Measurements from ENCODE around the gene RAP2A.

The RAP2A gene

GRCh38 chr13:97448503-97449251 is 14.7 kb downstream of the RAP2A start:
- no peak for DNase-seq (ENCODE audit: low read depth)

GRCh38 chr13:97454699-97455098 is 20.7 kb downstream of the RAP2A start:
- DNase-seq (ENCODE audit: low read depth) = no peak

DNA sequence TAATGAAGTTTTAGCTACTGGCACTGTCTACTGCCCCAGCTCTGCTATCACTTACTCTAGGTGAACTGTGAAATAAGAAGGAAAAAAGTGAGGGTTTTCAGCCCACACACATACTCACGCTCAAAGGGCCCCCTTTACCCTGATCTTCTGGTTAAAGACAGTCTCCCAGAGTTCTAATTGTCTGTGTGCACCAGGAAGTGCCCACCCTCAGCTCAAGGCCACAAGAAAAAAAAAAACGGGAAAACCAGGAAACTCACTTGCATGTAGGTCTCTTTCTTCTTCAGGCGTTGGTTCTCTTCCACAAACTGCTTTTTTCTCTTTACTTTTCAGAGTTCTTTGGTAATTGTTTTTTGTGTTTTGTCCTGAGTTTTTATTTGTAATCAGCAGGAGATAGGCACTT is 22.1 kb downstream of the RAP2A start:
- DNase-seq (ENCODE audit: low read depth) = no peak

- no peak for DNase-seq (ENCODE audit: low read depth)
Observed at GRCh38 chr13:97459215-97459777, 25.3 kb downstream of the RAP2A start.

DNA sequence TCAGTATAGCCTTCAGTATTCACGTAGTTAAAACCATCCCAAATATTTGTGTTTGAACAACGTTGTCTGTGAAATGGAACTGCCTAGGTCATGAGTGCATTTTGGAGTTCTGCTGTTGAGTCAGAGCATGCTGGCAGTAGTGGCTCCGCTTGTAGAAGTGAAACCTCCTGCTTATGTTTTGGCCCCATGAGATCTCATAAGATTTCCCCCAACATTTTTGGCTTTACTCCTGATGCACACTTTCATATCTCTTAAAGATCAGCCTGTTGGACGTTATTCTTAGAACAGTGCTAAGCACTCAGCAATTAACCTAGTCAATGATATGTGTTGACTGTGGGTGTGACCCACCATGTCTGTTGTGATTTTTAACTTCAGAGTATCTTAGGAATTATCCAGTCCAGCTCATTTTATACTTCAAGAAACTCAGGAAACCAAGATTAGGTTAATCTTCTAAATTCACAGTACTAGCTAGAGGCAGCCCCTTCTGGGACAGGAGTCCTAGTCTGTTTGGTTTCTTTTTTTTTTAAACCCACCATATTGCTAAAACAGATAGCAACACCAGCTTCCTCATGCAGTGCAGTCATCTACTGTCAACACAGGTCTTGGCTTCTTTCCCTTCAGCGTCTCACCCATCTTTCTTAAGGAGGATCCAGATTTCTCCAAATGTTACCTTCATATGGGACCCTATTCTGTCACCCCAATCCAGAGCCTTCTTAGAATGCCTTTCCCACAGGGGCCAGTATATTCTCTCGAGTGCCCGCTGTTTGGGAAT is 26.2 kb downstream of the RAP2A start:
- no peak for DNase-seq (ENCODE audit: low read depth)

DNA sequence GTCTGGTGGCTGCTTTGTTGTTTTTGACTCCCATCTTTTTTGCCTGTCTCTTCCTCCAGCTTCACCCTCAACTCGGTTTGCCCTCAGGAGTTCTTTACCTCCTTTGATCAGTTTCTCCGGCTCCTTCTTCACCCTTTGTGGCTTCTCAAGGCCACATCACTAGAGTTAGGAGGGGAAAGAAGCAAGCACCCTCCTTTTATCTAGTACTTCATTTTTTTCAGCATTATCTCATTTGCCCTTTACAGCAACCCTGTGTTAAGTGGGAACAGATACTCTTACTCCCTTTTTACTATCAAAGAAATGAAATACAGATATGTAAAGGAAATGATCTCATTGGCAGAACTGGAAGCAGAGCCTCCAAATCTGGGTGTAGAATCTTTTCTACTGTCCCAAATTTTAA is 26.9 kb downstream of the RAP2A start:
- no peak for DNase-seq (ENCODE audit: low read depth)

- no peak for DNase-seq (ENCODE audit: low read depth)
Observed at GRCh38 chr13:97464561-97464960, 30.6 kb downstream of the RAP2A start.

- DNase-seq (ENCODE audit: low read depth) = no peak
Observed at GRCh38 chr13:97466722-97467121, 32.8 kb downstream of the RAP2A start.

DNA sequence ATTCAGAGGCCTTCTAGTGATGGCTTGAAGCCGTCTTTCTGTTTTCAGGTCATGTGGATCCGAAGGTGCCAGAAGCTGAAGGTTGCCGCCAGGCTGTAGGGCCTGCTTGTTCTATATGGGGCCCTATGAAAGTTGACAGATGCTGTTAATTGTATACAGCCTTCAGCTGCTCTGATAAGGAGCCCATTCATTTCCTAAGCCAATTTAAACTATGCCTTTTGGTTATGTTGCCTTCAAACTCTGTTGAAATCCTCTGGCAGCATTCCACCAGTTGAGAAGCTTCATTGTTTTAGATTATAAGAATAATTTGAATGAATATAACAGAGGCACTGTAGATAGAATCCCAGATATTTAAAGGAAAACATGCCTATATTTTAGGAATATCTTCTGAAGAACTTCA is 34.4 kb downstream of the RAP2A start:
- no peak for DNase-seq (ENCODE audit: low read depth)

- no peak for DNase-seq (ENCODE audit: low read depth)
Observed at GRCh38 chr13:97471711-97472110, 37.7 kb downstream of the RAP2A start.

GRCh38 chr13:97474349-97474980 is 40.5 kb downstream of the RAP2A start:
- DNase-seq (ENCODE audit: low read depth) = no peak

- no peak for DNase-seq (ENCODE audit: low read depth)
Observed at GRCh38 chr13:97475011-97475410, 41.0 kb downstream of the RAP2A start.

DNA sequence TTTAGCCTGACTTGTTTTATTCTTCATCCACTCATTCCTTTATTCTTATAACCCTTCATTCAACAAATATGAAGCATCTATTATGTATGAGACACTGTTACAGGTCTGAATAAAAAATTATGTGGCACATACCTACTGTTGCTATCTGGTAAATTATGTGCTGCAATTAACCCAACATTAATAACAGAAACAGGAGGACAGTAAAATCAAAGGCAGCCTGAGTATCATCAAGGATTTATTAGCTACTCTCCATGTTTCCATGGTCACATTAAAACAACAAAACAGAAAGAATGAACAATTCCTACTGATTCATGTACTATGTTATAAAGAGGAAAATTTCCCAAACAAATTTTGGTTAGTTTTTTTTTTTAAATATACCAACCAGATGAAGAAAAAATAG is 43.9 kb downstream of the RAP2A start:
- no peak for DNase-seq (ENCODE audit: low read depth)

GRCh38 chr13:97478247-97478646 is 44.3 kb downstream of the RAP2A start:
- no peak for DNase-seq (ENCODE audit: low read depth)

DNA sequence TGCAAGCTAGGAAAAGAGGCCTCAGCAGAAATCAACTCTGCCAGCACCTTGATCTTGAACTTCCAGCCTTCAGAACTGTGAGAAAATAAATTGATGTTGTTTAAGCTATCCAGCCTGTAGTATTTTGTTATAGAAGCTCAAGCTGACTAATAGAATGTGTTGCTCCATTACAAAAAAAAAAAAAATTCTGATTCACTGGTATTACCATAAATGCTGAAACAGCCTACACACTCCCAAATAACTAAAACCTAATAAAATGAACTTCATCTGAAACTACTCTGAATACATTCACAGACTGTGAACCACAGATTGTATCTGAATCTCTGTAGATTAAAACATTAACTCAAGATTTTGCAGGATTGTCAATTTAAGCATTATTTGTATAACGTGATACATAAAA is 49.5 kb downstream of the RAP2A start:
- no peak for DNase-seq (ENCODE audit: low read depth)

GRCh38 chr13:97484301-97484700 is 50.3 kb downstream of the RAP2A start:
- no peak for DNase-seq (ENCODE audit: low read depth)

DNA sequence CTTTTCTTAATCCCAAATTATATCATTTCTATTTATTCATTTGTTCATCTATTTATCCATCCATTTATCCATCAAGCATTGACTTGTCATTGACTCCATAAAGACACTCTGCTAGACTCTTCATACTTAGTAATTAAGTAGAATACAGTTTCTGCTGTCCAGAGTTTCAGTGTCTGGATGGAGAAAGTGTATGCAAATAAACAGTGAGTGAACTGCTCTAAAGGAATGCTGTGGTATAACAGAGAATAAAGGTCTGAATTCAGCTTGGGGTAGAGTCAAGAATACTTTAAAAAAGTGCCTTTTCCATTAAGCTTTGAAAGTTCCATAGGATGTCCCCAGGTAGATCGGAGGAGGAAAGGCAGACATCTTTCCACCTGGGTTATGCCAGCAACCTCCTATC is 51.4 kb downstream of the RAP2A start:
- DNase-seq (ENCODE audit: low read depth) = no peak

DNA sequence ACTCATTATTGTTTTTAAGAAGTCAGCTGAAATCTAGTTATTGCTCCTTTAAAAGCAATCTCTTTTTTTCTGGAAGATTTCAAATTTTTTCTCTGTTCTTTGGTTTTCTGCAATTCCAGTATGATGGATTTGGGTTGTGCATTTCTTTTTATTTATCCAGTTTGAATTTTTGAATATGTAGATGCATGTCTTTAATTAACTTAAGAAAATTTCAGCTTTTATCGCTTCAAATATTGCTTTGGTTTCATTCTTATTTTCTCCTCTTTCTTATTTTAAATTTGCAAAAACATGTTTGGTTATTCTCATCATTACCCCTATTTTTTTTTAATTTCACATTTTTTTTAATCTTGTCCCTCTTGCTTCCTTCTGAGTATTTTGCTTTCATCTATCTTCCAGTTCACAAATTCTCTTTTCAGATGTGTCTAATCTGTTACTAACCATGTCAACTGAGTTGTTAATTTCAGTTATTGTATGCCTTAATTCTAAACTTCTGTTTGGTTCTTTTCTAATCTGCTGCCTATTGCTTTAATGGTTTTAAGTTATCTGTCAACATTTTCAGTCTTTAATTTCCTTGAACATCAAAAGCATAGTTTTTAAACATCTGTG is 56.8 kb downstream of the RAP2A start:
- no peak for DNase-seq (ENCODE audit: low read depth)

- DNase-seq (ENCODE audit: low read depth) = no peak
Observed at GRCh38 chr13:97491452-97491851, 57.5 kb downstream of the RAP2A start.

GRCh38 chr13:97492257-97492656 is 58.3 kb downstream of the RAP2A start:
- no peak for DNase-seq (ENCODE audit: low read depth)

DNA sequence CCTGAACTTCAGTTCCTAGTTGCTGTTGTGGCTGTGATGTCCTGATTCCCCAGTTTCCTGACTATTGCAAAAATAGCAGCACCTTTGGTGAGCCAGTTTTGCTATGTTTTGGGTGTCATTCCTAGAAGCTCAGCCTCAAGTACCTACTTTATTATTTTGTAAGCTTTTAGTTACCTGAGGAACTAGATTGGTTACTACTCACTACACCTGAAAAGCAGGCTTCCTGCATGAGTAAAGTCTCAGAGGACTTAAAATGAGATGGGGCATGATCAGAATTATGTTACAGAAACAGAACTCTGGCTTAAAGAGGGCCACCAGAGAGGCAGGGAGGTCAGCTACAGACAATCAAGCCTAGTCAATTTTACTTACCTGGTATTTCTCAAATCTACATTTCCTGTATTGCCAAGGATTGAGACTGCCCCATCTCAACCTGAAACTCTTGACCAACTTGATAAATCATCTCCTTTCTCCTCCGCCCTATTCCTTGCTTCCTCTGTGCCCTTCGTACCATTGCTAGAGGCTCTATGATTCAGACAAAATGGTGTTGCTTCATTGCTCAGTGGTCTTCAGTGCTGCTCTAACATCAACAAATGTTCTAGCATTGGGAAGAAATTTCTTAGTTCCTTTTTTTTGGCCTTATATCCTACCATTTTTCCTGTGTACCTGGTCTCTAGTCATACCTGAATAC is 58.9 kb downstream of the RAP2A start:
- no peak for DNase-seq (ENCODE audit: low read depth)

DNA sequence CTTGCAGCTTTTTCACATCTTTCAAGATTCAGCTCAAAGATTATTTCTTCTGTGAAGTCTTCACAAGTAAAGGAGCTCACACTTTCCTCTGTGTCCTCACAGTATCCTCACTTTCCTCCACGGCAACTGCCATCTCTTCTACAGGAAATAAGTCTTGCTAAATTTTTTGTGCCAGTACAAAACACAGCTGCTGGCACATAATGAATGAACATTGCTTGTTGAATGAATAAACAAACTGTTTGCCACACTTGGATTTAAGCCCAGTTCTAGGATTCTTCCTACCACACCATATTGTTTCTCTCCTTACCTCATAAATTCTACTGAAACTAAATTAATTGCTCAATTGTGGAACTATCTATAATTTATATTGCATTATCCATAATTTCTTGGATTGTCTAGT is 59.5 kb downstream of the RAP2A start:
- DNase-seq (ENCODE audit: low read depth) = no peak

Measured in stimulated activated CD8-positive, alpha-beta memory T cell treated with anti-CD3 and anti-CD28 coated beads, Interleukin-7, amount 100 ng/mL, for 24 hours (primary cell).